Lower leg skin (tissue), 4 donors: ENCODE results near the gene RHOJ. TPM values are rescaled to one million over a fixed set of nuclear protein-coding genes. Genes with fewer than 3 reads are reported as not detected.

Experiments used
- DNase-seq, 2 donors: peaks; one replicate each; pipeline ENCODE4 v3.0.0-alpha.2; 2019; ENCODE audit warnings: low spot score in 2 of 2
- H3K4me3 ChIP-seq: fragments of 200-600 bp; sonication (generic); 2 replicates; pipeline ENCODE4 v1.5.1; 2017; ENCODE audit warnings: mild to moderate bottlenecking, low read depth; ENCODE audit not compliant: poor library complexity, severe bottlenecking
- POLR2A ChIP-seq, 2 donors: fragments of 450-650 bp; IDR thresholded peaks; one replicate each; pipeline ENCODE4 v1.6.1; 2016 to 2017; ENCODE audit warnings: antibody characterized with exemption in 2 of 2, mild to moderate bottlenecking in 1 of 2, moderate library complexity in 1 of 2
- WGBS, 2 donors: methylation state at CpG; one replicate each; pipeline ENCODE4 v1.1.5; 2018; 5-methylcytosine and 5-hydroxymethylcytosine counted together
- intact Hi-C: fragments of 100-400 bp; cut with DNase I; formaldehyde crosslinking; loops from one replicate; pipeline ENCODE4 v1.15.0; 2023; ENCODE audit warnings: low total_unique reads
- total RNA-seq, 4 donors: library from RNA; depleted of rRNA; stranded (reverse); fragments of >200 nt; gene quantifications; one replicate each; pipeline ENCODE4 v1.1.0, GENCODE V29; 2016
- TF ChIP-seq, protein P1 (sequence below), 3 donors: fragments of 450-650 bp; IDR thresholded peaks; one replicate each; pipeline ENCODE4 v1.5.1; 2016; ENCODE audit warnings: antibody characterized with exemption in 3 of 3, mild to moderate bottlenecking in 3 of 3, moderate library complexity in 2 of 3

The RHOJ gene
- total RNA-seq, 4 donors from 2014 or later: 0.65 to 5.5 (median 1.3) TPM

DNA sequence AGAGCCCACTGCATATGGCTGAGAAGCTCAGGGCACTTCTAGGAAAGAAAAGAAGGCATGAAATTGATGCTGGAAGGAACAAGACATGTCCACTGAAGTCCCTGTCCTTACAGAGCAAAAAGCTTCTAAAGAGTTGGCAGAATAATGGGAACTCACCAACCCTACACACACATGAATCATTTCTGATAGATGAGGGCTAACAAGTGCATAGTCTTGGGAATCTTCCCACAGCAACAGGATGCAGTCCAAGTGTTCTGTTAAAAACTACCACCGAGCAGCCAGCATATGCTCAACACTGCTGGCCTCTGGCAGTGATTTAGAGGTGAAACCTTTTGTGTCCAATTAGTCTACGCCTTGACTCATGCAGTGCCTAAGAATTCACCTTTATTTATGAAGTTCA lies 44.8 kb downstream of the RHOJ start:
- no peak overlapping the region for H3K4me3 ChIP-seq
- TF ChIP-seq, protein P1, sequence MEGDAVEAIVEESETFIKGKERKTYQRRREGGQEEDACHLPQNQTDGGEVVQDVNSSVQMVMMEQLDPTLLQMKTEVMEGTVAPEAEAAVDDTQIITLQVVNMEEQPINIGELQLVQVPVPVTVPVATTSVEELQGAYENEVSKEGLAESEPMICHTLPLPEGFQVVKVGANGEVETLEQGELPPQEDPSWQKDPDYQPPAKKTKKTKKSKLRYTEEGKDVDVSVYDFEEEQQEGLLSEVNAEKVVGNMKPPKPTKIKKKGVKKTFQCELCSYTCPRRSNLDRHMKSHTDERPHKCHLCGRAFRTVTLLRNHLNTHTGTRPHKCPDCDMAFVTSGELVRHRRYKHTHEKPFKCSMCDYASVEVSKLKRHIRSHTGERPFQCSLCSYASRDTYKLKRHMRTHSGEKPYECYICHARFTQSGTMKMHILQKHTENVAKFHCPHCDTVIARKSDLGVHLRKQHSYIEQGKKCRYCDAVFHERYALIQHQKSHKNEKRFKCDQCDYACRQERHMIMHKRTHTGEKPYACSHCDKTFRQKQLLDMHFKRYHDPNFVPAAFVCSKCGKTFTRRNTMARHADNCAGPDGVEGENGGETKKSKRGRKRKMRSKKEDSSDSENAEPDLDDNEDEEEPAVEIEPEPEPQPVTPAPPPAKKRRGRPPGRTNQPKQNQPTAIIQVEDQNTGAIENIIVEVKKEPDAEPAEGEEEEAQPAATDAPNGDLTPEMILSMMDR (IDR thresholded peaks at IDR 0.05): no peak
- no peak for TF ChIP-seq POLR2A (IDR thresholded peaks at IDR 0.05)
- intact Hi-C loops: no loop called here
- WGBS, 2 donors: 45 to 57% methylated on average over 2 of the region's 2 CpGs
- DNase-seq: no peak

GRCh38 chr14:63257299-63257698 lies 53.1 kb downstream of the RHOJ start:
- intact Hi-C loops: no loop called here
- WGBS, 2 donors: 72 to 84% methylated on average over 4 of the region's 4 CpGs
- TF ChIP-seq, protein P1 (IDR thresholded peaks at IDR 0.05): no peak
- no peak for TF ChIP-seq POLR2A (IDR thresholded peaks at IDR 0.05)
- no peak overlapping the region for H3K4me3 ChIP-seq
- DNase-seq: no peak

DNA sequence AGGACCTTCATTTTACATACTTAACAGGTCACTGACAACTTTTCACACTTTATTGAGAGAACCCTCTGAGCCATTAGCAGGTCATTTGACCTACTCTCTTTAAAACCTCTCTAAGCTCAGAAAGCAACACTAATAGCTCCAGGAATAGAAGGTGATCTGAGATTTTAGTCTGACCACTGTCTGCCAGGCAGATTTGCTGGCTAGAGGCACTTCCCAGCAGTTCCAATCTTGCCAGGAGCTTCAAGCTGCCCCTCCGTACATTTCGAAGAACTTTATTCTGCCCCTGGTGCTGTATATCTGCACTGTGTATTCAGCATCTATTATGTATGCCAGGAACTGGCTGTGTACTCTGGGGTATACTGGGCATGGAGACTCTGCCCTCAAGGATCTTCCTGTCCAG lies 58.2 kb downstream of the RHOJ start:
- DNase-seq: no peak
- intact Hi-C loops: loop anchor here (10.0 kb wide), 1 partner anchor 88 kb away; no protein-coding TSS in a partner anchor
- no peak overlapping the region for H3K4me3 ChIP-seq
- 88 to 93% methylated on average over 2 of the region's 2 CpGs for WGBS, 2 donors
- TF ChIP-seq POLR2A (IDR thresholded peaks at IDR 0.05): no peak
- TF ChIP-seq, protein P1 (IDR thresholded peaks at IDR 0.05): no peak

DNA sequence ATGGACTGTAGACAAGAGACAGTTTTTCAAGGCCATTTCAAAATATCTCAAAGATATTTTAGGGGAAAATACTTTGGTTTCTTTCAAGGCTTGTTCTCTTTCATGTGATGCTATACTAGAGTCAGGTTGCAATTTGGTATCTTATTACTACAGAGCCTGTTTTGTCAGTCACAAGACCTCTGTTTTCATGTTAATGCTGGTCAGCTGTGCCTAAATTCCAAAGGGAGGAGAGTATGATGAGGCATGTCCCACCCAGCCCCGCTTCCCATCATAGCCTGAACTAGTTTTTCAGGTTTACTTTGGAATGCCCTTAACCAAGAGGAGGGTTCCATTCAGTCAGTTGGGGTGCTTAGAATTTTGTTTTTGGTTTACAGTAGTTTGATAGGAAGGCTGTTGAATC lies 61.9 kb downstream of the RHOJ start:
- TF ChIP-seq POLR2A (IDR thresholded peaks at IDR 0.05): no peak
- TF ChIP-seq, protein P1 (IDR thresholded peaks at IDR 0.05): no peak
- intact Hi-C loops: loop anchor here (10.0 kb wide), 1 partner anchor 91 kb away; no protein-coding TSS in a partner anchor
- 57 to 61% methylated on average over 1 of the region's 1 CpG for WGBS, 2 donors
- no peak overlapping the region for H3K4me3 ChIP-seq
- no peak for DNase-seq

DNA sequence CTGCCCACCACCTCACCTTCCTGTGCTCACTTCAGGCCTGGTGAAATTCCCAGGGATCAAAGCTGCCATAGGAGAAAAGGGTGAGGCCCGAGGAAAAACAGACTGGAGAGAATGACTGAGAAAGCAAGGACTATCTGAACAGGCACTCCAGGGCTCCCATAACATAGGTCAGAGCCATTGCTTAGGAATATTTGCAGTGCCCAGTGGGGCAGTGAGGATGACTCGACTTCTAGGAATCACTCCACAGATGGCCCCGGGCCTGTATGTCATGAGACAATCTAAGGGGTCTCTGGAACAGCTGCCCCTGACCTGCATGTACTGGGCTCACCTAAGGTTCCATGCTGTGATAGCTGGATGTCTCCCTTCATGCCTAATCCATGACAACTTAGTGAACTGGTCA lies 62.9 kb downstream of the RHOJ start:
- no peak for TF ChIP-seq POLR2A (IDR thresholded peaks at IDR 0.05)
- TF ChIP-seq, protein P1 (IDR thresholded peaks at IDR 0.05): no peak
- 80 to 91% methylated on average over 3 of the region's 3 CpGs for WGBS, 2 donors
- H3K4me3 ChIP-seq: no peak overlapping the region
- no peak for DNase-seq
- intact Hi-C loops: loop anchor here (10.0 kb wide), 1 partner anchor 92 kb away; no protein-coding TSS in a partner anchor

- 91 to 96% methylated on average over 5 of the region's 5 CpGs for WGBS, 2 donors
- TF ChIP-seq, protein P1 (IDR thresholded peaks at IDR 0.05): no peak
- TF ChIP-seq POLR2A (IDR thresholded peaks at IDR 0.05): no peak
- DNase-seq: no peak
- H3K4me3 ChIP-seq: no peak overlapping the region
- intact Hi-C loops: loop anchor here (10.0 kb wide), 1 partner anchor 94 kb away; no protein-coding TSS in a partner anchor
Observed at GRCh38 chr14:63268771-63269170, 64.5 kb downstream of the RHOJ start.
